Upper lobe of right lung (tissue), 1 donor: Measurements from ENCODE around the gene C17orf67. TPM values are rescaled to one million over a fixed set of nuclear protein-coding genes. Genes with fewer than 3 reads are reported as not detected.

Source experiments
- ATAC-seq: fragments of 200-7000 bp; cut with Tn5 transposase; one replicate; pipeline ENCODE4 v1.9.1; 2020; ENCODE audit warnings: mild to moderate bottlenecking, moderate library complexity
- DNase-seq: peaks from one replicate; pipeline ENCODE4 v3.0.0-alpha.2; 2020
- H3K27ac ChIP-seq: fragments of 200-600 bp; one replicate; pipeline ENCODE4 v1.8.0; 2022
- H3K27me3 ChIP-seq: fragments of 200-600 bp; one replicate; pipeline ENCODE4 v1.8.0; 2022; ENCODE audit warnings: mild to moderate bottlenecking
- H3K36me3 ChIP-seq: fragments of 200-600 bp; one replicate; pipeline ENCODE4 v1.8.0; 2022
- H3K4me1 ChIP-seq: fragments of 200-600 bp; one replicate; pipeline ENCODE4 v1.8.0; 2022
- H3K4me3 ChIP-seq: fragments of 200-600 bp; one replicate; pipeline ENCODE4 v1.8.0; 2022; ENCODE audit warnings: mild to moderate bottlenecking
- H3K9me3 ChIP-seq: fragments of 200-600 bp; one replicate; pipeline ENCODE4 v1.8.0; 2022
- intact Hi-C: fragments of 100-400 bp; cut with DNase I; formaldehyde crosslinking; loops from one replicate; pipeline ENCODE4 v1.11.0; 2022
- total RNA-seq: library from RNA; stranded (reverse); fragmentation: NEBNext Ultra II Directional; extraction: Animal tissue kit (Norgen Biotek cat#: 25700); gene quantifications from one replicate; pipeline ENCODE4 v1.2.1, GENCODE V29; 2021
- TF ChIP-seq, protein P1 (sequence below): fragments of 200-600 bp; IDR thresholded peaks from one replicate; pipeline ENCODE4 v1.8.0; 2022; ENCODE audit warnings: antibody characterized with exemption
- donor health status: DM: no; HTN: yes; CAD: no; lungs with severe emphysema.

The C17orf67 gene
- total RNA-seq, 1 donor from 2014 or later: 3.8 TPM

DNA sequence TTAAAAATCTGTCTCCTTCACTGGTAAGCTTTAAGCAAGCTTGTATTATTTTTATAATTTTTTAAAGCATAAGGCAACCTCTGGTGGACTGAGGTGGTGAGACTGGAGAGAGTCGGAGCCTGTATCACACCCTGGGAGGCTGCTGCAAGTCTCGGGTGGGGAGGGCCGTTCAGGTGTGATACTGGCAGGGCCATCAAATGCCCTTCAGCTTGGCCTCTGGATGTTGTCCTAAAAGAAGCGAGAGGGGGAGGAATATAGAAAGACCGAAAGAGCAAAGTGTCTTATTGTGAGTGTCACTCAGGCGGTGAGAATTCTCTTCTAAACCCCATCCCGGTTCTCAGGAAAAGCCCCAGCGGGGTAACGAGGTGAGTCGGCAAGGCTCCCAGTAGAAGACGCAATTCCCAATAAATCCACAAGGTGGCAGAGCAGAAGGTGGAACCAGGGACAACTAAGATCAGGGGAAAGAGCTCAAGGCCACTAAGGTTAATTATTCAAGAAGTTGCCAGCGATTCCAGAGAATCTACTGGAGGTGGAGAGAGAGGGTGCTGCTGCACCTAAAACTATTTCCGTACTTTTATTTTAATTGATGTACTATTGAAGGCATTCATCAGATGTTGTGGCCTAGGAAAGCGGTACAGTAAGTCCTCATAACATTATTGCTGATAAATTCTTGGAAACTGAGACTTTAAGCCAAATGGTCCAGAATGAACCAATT, 14.1 kb downstream of the C17orf67 start:
- H3K9me3 ChIP-seq: no peaks in the 10 kb centered on the region
- H3K27me3 ChIP-seq: no peaks in the 10 kb centered on the region
- DNase-seq (no peak), ATAC-seq (peak; percentile 97)
- peaks cover 7% of the 10 kb centered on the region for H3K4me1 ChIP-seq
- no peaks in the 10 kb centered on the region for H3K36me3 ChIP-seq
- H3K4me3 ChIP-seq: no peak overlapping the region
- intact Hi-C loops: loop anchor here (5.0 kb wide), 1 partner anchor 123 kb away; no protein-coding TSS in a partner anchor
- TF ChIP-seq, protein P1, sequence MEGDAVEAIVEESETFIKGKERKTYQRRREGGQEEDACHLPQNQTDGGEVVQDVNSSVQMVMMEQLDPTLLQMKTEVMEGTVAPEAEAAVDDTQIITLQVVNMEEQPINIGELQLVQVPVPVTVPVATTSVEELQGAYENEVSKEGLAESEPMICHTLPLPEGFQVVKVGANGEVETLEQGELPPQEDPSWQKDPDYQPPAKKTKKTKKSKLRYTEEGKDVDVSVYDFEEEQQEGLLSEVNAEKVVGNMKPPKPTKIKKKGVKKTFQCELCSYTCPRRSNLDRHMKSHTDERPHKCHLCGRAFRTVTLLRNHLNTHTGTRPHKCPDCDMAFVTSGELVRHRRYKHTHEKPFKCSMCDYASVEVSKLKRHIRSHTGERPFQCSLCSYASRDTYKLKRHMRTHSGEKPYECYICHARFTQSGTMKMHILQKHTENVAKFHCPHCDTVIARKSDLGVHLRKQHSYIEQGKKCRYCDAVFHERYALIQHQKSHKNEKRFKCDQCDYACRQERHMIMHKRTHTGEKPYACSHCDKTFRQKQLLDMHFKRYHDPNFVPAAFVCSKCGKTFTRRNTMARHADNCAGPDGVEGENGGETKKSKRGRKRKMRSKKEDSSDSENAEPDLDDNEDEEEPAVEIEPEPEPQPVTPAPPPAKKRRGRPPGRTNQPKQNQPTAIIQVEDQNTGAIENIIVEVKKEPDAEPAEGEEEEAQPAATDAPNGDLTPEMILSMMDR: peak; percentile 91
- no peak overlapping the region for H3K27ac ChIP-seq

DNA sequence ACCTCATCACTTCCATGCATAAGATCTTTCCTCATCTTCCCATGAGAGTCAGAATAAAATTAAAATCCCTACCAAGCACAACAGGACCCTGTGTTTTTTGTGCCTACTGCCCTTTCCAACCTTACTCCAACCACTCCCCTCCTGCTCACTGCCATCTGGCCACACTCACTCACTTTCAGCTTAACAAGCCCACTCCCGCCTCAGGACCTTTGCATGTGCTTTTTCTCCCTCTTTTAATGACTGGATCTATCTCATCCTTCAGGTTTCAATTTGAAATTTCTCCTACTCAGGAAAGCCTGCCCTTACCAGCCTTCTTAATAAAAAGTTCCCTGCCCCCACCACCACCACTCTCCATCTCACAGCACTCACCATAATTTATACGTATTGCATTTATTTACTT, 14.7 kb downstream of the C17orf67 start:
- intact Hi-C loops: loop anchor here (5.0 kb wide), 1 partner anchor 123 kb away; no protein-coding TSS in a partner anchor
- Histone ChIP-seq H3K9me3 (no peaks in the 10 kb centered on the region), H3K27ac (no peak overlapping the region), H3K27me3 (no peaks in the 10 kb centered on the region), H3K4me1 (peaks cover 7% of the 10 kb centered on the region), H3K4me3 (no peak overlapping the region), H3K36me3 (no peaks in the 10 kb centered on the region)
- ATAC-seq (no peak), DNase-seq (no peak)
- TF ChIP-seq, protein P1: no peak

DNA sequence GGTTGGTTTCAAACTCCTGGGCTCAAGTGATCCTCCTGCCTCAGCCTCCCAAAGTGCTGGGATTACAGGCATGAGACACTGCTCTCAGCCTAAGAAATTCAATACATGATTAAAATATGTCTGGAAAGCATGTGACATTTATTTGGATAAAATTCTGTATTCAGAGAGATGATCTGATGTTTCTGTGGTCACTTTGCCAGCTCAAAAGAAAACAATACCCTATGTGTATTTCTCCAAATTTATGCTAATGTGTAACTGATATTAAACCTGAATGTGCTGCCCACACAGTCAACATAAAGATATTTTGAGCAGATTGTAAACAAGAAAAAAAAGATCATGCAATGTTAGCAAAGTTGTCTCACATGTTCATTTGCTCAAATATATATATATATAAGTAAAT, 16.7 kb downstream of the C17orf67 start:
- Histone ChIP-seq H3K36me3 (no peaks in the 10 kb centered on the region), H3K27me3 (no peaks in the 10 kb centered on the region), H3K4me3 (no peak overlapping the region), H3K4me1 (peaks cover 7% of the 10 kb centered on the region), H3K9me3 (no peaks in the 10 kb centered on the region), H3K27ac (no peak overlapping the region)
- intact Hi-C loops: loop anchor here (5.0 kb wide), 1 partner anchor 125 kb away; no protein-coding TSS in a partner anchor
- ATAC-seq: no peak
- TF ChIP-seq, protein P1: no peak
- no peak for DNase-seq

DNA sequence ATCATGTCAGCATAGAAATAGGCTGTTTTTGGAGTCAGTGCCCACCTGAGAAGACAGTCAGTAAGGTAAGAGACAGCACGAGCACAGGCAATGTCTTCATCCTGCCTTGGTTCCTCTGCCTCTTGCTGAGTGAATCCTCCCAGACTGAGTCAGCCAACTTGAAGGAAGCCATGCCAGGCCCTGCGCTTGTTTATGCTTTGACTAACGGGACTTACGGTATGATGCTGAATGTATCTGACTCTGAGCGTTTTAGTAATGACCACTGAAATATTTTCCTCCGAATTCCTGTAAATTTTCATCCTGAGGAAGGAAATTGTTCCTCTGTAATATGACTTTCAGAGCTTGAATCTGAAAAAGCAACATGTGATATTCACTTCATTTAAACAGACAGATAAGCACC, 18.0 kb downstream of the C17orf67 start:
- intact Hi-C loops: loop anchor here (5.0 kb wide), 1 partner anchor 127 kb away; no protein-coding TSS in a partner anchor
- Histone ChIP-seq H3K36me3 (no peaks in the 10 kb centered on the region), H3K9me3 (no peaks in the 10 kb centered on the region), H3K27me3 (no peaks in the 10 kb centered on the region), H3K4me3 (no peak overlapping the region), H3K4me1 (peaks cover 4% of the 10 kb centered on the region), H3K27ac (no peak overlapping the region)
- TF ChIP-seq, protein P1: no peak
- DNase-seq (no peak), ATAC-seq (no peak)

DNA sequence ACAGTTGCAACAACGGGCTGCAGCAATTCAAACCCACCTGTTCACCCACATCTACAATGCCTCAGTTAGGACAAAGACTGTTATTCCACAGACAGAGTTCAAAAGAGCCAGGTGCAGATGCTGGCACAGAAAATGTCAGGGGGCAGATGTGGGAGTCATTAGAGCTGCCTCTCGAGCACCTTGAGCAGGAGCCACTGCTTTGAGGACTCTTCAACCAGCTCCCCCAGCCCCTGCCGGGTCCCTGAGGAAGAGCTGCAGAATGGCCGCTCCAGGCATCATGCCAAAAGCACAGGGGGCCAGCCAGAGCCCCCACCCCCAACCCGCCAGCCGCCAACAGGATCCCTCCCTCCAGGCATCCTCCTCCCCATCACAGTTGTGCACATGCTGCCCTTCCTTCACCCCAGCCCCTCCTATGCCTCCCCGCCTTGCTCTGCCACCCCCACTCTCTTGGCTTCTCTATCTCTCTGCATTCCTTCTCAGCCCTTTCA, 20.8 kb downstream of the C17orf67 start:
- Histone ChIP-seq H3K27me3 (no peaks in the 10 kb centered on the region), H3K4me1 (no peaks in the 10 kb centered on the region), H3K36me3 (no peaks in the 10 kb centered on the region), H3K4me3 (no peak overlapping the region), H3K9me3 (no peaks in the 10 kb centered on the region), H3K27ac (no peak overlapping the region)
- DNase-seq (no peak), ATAC-seq (no peak)
- TF ChIP-seq, protein P1: no peak
- intact Hi-C loops: no loop called here
